ENCODE measurements around the gene SMYD1. TPM values are rescaled to one million over a fixed set of nuclear protein-coding genes. Genes with fewer than 3 reads are reported as not detected.
"Not testable (repeated sequence)": the region's sequence is repeated elsewhere in the genome, so short reads cannot be mapped to it uniquely, and the experiment has no call there.

The SMYD1 gene
- total RNA-seq (not detected), total RNA-seq (0 to 0.23 (median 0) reads per million in 172 experiments)
- polyA plus RNA-seq (2013, experiment 1 of 2), result 0.01 TPM
- polyA plus RNA-seq (2013, experiment 2 of 2), result 6.4 TPM

DNA sequence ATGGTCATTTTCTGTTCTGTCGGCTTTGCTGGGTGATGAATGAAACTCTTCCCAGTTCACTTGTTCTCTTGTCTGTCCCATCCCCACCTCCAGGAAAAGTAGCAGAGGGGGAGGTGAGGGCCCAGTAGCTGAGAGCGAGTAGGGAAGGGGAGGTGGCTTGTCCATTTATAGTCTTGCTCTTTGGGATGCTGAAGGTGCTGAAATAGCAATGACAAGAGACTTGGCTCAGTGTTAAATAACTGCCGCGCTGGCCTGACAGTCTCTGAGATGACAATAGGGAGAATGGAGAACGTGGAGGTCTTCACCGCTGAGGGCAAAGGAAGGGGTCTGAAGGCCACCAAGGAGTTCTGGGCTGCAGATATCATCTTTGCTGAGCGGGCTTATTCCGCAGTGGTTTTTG is at the start of gene SMYD1:
Gene SMYD1 (plus strand): TSS at position 228 of the 400 bp plus-strand sequence. CDS start 40 bp downstream, at position 268.
- ATAC-seq (ENCODE audit: poor library complexity) (no peak), DNase-seq (no peak)
- Mint-ChIP-seq H3K27ac (no peak within 1 kb of the TSS), H3K9me3 (no peaks in the 10 kb centered on the region), H3K36me3 (ENCODE audit: low read depth) (no peaks in the 10 kb centered on the region), H3K27me3 (no peaks in the 10 kb centered on the region), H3K4me3 (no peak within 1 kb of the TSS), H3K4me1 (ENCODE audit: low read depth) (no peaks in the 10 kb centered on the region)
- Histone ChIP-seq H3K27me3 (ENCODE audit: control insufficient read depth in 1 of 2, insufficient read depth in 2 of 2, low read length in 2 of 2) (no peaks in the 10 kb centered on the region), H3K9me3 (ENCODE audit: control insufficient read depth in 1 of 2, insufficient read depth in 1 of 2, low read length in 2 of 2) (no peaks in the 10 kb centered on the region), H3K27ac (ENCODE audit: low read depth in 1 of 2, low read length in 2 of 2) (no peak within 1 kb of the TSS), H3K36me3 (ENCODE audit: insufficient read depth, low read length) (no peaks in the 10 kb centered on the region), H3K4me1 (ENCODE audit: insufficient read depth, low read length) (no peaks in the 10 kb centered on the region), H3K4me3 (ENCODE audit: low read length) (no peak within 1 kb of the TSS)
- TF ChIP-seq, protein P1, sequence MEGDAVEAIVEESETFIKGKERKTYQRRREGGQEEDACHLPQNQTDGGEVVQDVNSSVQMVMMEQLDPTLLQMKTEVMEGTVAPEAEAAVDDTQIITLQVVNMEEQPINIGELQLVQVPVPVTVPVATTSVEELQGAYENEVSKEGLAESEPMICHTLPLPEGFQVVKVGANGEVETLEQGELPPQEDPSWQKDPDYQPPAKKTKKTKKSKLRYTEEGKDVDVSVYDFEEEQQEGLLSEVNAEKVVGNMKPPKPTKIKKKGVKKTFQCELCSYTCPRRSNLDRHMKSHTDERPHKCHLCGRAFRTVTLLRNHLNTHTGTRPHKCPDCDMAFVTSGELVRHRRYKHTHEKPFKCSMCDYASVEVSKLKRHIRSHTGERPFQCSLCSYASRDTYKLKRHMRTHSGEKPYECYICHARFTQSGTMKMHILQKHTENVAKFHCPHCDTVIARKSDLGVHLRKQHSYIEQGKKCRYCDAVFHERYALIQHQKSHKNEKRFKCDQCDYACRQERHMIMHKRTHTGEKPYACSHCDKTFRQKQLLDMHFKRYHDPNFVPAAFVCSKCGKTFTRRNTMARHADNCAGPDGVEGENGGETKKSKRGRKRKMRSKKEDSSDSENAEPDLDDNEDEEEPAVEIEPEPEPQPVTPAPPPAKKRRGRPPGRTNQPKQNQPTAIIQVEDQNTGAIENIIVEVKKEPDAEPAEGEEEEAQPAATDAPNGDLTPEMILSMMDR (IDR thresholded peaks at IDR 0.05), result no peak
- ChIA-PET POLR2A (no interaction called here), CTCF (no interaction called here)
- intact Hi-C loops (cut with DNase I, micrococcal nuclease), result no loop called here

DNA sequence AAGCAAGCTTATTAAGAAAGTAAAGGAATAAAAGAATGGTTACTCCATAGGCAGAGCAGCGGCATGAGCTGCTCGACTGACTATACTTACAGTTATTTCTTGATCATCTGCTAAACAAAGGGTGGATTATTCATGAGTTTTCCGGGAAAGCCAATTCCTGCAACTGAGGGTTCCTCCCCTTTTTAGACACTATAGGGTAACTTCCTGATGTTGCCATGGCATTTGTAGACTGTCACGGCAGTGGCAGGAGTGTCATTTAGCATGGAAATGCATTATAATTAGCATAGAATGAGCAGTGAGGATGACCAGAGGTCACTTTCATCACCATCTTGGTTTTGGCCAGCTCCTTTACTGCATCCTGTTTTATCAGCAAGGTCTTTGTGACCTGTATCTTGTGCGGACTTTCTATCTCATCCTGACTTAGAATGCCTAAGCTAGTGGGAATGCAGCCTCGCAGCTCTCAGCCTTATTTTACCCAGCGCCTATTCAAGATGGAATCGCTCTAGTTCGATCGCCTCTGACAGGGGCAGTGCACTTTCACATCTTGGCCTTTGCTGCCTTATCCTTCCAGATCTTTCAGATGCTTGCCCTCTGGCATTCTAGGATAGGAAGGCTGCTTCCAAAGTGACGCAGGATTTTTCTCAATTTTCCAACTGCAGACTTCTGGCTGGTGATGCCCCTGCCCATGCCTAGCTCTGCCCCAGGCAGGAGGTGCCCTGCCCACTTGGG is 49.4 kb upstream of the SMYD1 start:
- H3K9me3 ChIP-seq (ENCODE audit: control insufficient read depth in 1 of 2, insufficient read depth in 1 of 2, low read length in 2 of 2); ATAC-seq (ENCODE audit: poor library complexity); H3K27me3 Mint-ChIP-seq; H3K4me3 ChIP-seq (ENCODE audit: low read length); DNase-seq; H3K27ac ChIP-seq (ENCODE audit: low read depth in 1 of 2, low read length in 2 of 2); H3K27me3 ChIP-seq (ENCODE audit: control insufficient read depth in 1 of 2, insufficient read depth in 2 of 2, low read length in 2 of 2); POLR2A ChIA-PET; H3K9me3 Mint-ChIP-seq; H3K36me3 ChIP-seq (ENCODE audit: insufficient read depth, low read length); H3K36me3 Mint-ChIP-seq (ENCODE audit: low read depth): not testable (repeated sequence)
- peaks cover 18% of the 10 kb centered on the region for H3K4me1 ChIP-seq (ENCODE audit: insufficient read depth, low read length)
- Mint-ChIP-seq H3K4me3 (peak overlapping the region; percentile 95), H3K27ac (peak overlapping the region; percentile 98), H3K4me1 (ENCODE audit: low read depth) (peaks cover 26% of the 10 kb centered on the region)
- intact Hi-C loops (cut with DNase I, micrococcal nuclease), result loop anchor here in 1 of 2 experiments (5.0 kb wide), 1 partner anchor 609 kb away; the partner anchor contains the start of gene EIF2AK3
- CTCF ChIA-PET, result interaction anchor here (2.6 kb wide), 1 partner anchor 17 kb away, joined by 7 read pairs; no protein-coding TSS in a partner anchor

DNA sequence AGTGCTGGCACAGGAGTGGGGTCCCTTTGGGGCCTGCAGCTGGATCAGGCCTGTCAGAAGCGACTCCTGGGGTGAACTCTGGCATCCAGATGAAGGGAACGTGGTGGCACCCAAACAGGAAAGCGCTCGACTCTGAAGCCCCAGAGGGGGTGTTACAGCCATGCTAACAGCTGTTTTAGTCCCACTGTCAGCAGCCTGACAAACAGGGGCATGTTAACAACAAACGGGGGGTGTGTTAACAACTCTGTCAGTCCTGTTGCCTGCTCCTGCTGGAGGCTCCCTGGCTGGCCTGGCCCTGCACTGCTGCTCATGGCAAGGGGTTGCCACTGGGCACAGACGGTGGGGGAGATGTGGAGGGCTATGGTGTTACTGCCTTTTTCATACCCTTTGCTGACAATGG is 48.7 kb upstream of the SMYD1 start:
- TF ChIP-seq, protein P1 (IDR thresholded peaks at IDR 0.05), result no peak
- ATAC-seq (ENCODE audit: poor library complexity) (no peak), DNase-seq (no peak)
- intact Hi-C loops (cut with DNase I, micrococcal nuclease), result loop anchor here in 1 of 2 experiments (5.0 kb wide), 1 partner anchor 608 kb away; the partner anchor contains the start of gene EIF2AK3
- peaks cover 8% of the 10 kb centered on the region for H3K36me3 Mint-ChIP-seq (ENCODE audit: low read depth)
- CTCF ChIA-PET, result interaction anchor here (2.6 kb wide), 1 partner anchor 17 kb away, joined by 7 read pairs; no protein-coding TSS in a partner anchor
- no peaks in the 10 kb centered on the region for H3K27me3 Mint-ChIP-seq
- H3K27ac Mint-ChIP-seq, result no peak overlapping the region
- POLR2A ChIA-PET, result no interaction called here
- Histone ChIP-seq H3K4me3 (ENCODE audit: low read length) (no peak overlapping the region), H3K27ac (ENCODE audit: low read depth in 1 of 2, low read length in 2 of 2) (no peak overlapping the region), H3K27me3 (ENCODE audit: control insufficient read depth in 1 of 2, insufficient read depth in 2 of 2, low read length in 2 of 2) (no peaks in the 10 kb centered on the region), H3K4me1 (ENCODE audit: insufficient read depth, low read length) (peaks cover 18% of the 10 kb centered on the region), H3K9me3 (ENCODE audit: control insufficient read depth in 1 of 2, insufficient read depth in 1 of 2, low read length in 2 of 2) (peaks cover 0 to 7% of the 10 kb centered on the region in 2 experiments), H3K36me3 (ENCODE audit: insufficient read depth, low read length) (no peaks in the 10 kb centered on the region)
- no peak overlapping the region for H3K4me3 Mint-ChIP-seq
- H3K9me3 Mint-ChIP-seq, result no peaks in the 10 kb centered on the region
- peaks cover 26% of the 10 kb centered on the region for H3K4me1 Mint-ChIP-seq (ENCODE audit: low read depth)
